A549 (cell line): Measurements from ENCODE around the gene HSH2D.

Experiments
- CTCF ChIP-seq: fragments of >200 bp; sonication (Bioruptor Twin); formaldehyde crosslinking; IDR thresholded peaks from 3 replicates; pipeline ENCODE4 v1.5.1; 2016
- TFCP2L1 ChIP-seq: fragments of 250-450 bp; sonication (Bioruptor Pico); IDR thresholded peaks from 2 replicates; pipeline ENCODE4 v1.5.0; 2021; ENCODE audit warnings: mild to moderate bottlenecking

- TF ChIP-seq CTCF (no peak), TFCP2L1 (no peak)
These were observed 44.7 kb upstream of the HSH2D start for GRCh38 chr19:16098821-16099220.
